Uterus (tissue), 4 donors: ENCODE measurements around the gene FOXO1. TPM values are rescaled to one million over a fixed set of nuclear protein-coding genes. Genes with fewer than 3 reads are reported as not detected.

Source experiments
- DNase-seq, 2 donors: peaks; one replicate each; pipeline ENCODE4 v3.0.0-alpha.2; 2019 to 2020
- H3K27ac ChIP-seq, 2 donors: fragments of 200-600 bp; sonication (generic); 1 replicate in 1 of 2; 2 replicates in 1 of 2; pipeline ENCODE4 v1.5.1; 2016 to 2018
- H3K27me3 ChIP-seq, 2 donors: fragments of 200-600 bp; sonication (generic); one replicate each; pipeline ENCODE4 v1.5.1; 2018 to 2019; ENCODE audit warnings: control low read depth in 1 of 2
- H3K36me3 ChIP-seq, 2 donors: fragments of 200-600 bp; sonication (generic); one replicate each; pipeline ENCODE4 v1.5.1; 2019; ENCODE audit warnings: control low read depth in 1 of 2
- H3K4me1 ChIP-seq, 2 donors: fragments of 200-600 bp; sonication (generic); one replicate each; pipeline ENCODE4 v1.5.1; 2018 to 2019; ENCODE audit warnings: control low read depth in 1 of 2
- H3K4me3 ChIP-seq, 2 donors: fragments of 200-600 bp; sonication (generic); 1 replicate in 1 of 2; 2 replicates in 1 of 2; pipeline ENCODE4 v1.5.1; 2018 to 2019; ENCODE audit warnings: mild to moderate bottlenecking in 1 of 2
- H3K9me3 ChIP-seq, 2 donors: fragments of 200-600 bp; sonication (generic); one replicate each; pipeline ENCODE4 v1.5.1; 2019; ENCODE audit warnings: control low read depth in 1 of 2
- CTCF ChIP-seq, 4 experiments: fragments of 200-600 bp in 2 of 4; fragments of 450-650 bp in 2 of 4; sonication (generic) in 2 of 4; IDR thresholded peaks; one replicate each; pipeline ENCODE4 v1.5.1; 2016 to 2019; ENCODE audit warnings: antibody characterized with exemption in 4 of 4, mild to moderate bottlenecking in 2 of 4, moderate library complexity in 1 of 4
- POLR2A ChIP-seq, 2 donors: fragments of 450-650 bp; IDR thresholded peaks; one replicate each; pipeline ENCODE4 v1.6.1; 2016; ENCODE audit warnings: antibody characterized with exemption in 2 of 2, mild to moderate bottlenecking in 1 of 2, moderate library complexity in 1 of 2
- intact Hi-C: fragments of 100-400 bp; cut with DNase I; formaldehyde crosslinking; loops from one replicate; pipeline ENCODE4 v1.15.1; 2023; ENCODE audit warnings: low total_unique reads
- total RNA-seq, 4 donors: library from RNA; depleted of rRNA in 3 of 4; stranded (reverse); fragments of >200 nt in 3 of 4; gene quantifications; one replicate each; pipeline versions ENCODE4 v1.1.0 to v1.2.4, GENCODE V29; 2014 to 2023
- donor health status: DM: yes; HTN: yes; CAD: no.

The FOXO1 gene
- total RNA-seq, 4 donors from 2014 or later: 46.8 to 130 (median 60.9) TPM

- no peaks in the 10 kb centered on the region for H3K27me3 ChIP-seq
- peak in 1 of 2 donors; percentile 37 for DNase-seq
- intact Hi-C loops: no loop called here
- no peak overlapping the region for H3K4me3 ChIP-seq
- TF ChIP-seq CTCF (IDR thresholded peaks at IDR 0.05): no peak
- no peak for TF ChIP-seq POLR2A (IDR thresholded peaks at IDR 0.05)
- H3K4me1 ChIP-seq: peaks cover 5 to 15% of the 10 kb centered on the region in 2 donors
- H3K36me3 ChIP-seq: no peaks in the 10 kb centered on the region
- no peaks in the 10 kb centered on the region for H3K9me3 ChIP-seq
- H3K27ac ChIP-seq: peak overlapping the region; percentile 59 to 64
Measured at GRCh38 chr13:40563350-40564125, 102.9 kb downstream of the FOXO1 start.

- intact Hi-C loops: no loop called here
- TF ChIP-seq CTCF (IDR thresholded peaks at IDR 0.05): no peak
- no peak for TF ChIP-seq POLR2A (IDR thresholded peaks at IDR 0.05)
- Histone ChIP-seq H3K9me3 (no peaks in the 10 kb centered on the region), H3K4me1 (peaks cover 5 to 15% of the 10 kb centered on the region in 2 donors), H3K27ac (peak overlapping the region; percentile 59 to 64), H3K4me3 (no peak overlapping the region), H3K36me3 (no peaks in the 10 kb centered on the region), H3K27me3 (no peaks in the 10 kb centered on the region)
- no peak for DNase-seq
Measured at GRCh38 chr13:40562975-40563349, 103.5 kb downstream of the FOXO1 start.

- no peaks in the 10 kb centered on the region for H3K9me3 ChIP-seq
- no peak overlapping the region for H3K27ac ChIP-seq
- intact Hi-C loops: no loop called here
- H3K27me3 ChIP-seq: no peaks in the 10 kb centered on the region
- H3K36me3 ChIP-seq: no peaks in the 10 kb centered on the region
- no peak overlapping the region for H3K4me3 ChIP-seq
- TF ChIP-seq POLR2A (IDR thresholded peaks at IDR 0.05) (no peak), CTCF (IDR thresholded peaks at IDR 0.05) (no peak)
- DNase-seq: no peak
- H3K4me1 ChIP-seq: peaks cover 5 to 23% of the 10 kb centered on the region in 2 donors
Measured at GRCh38 chr13:40559915-40560314, 106.5 kb downstream of the FOXO1 start.

GRCh38 chr13:40558656-40559055 is 107.8 kb downstream of the FOXO1 start:
- Histone ChIP-seq H3K27ac (peak overlapping the region; percentile 15 to 23), H3K27me3 (no peaks in the 10 kb centered on the region), H3K4me3 (no peak overlapping the region), H3K36me3 (no peaks in the 10 kb centered on the region), H3K9me3 (no peaks in the 10 kb centered on the region), H3K4me1 (peaks cover 5 to 21% of the 10 kb centered on the region in 2 donors)
- TF ChIP-seq POLR2A (IDR thresholded peaks at IDR 0.05) (no peak), CTCF (IDR thresholded peaks at IDR 0.05) (no peak)
- DNase-seq: no peak
- intact Hi-C loops: no loop called here

GRCh38 chr13:40556453-40556852 is 110.0 kb downstream of the FOXO1 start:
- no peaks in the 10 kb centered on the region for H3K9me3 ChIP-seq
- TF ChIP-seq POLR2A (IDR thresholded peaks at IDR 0.05) (no peak), CTCF (IDR thresholded peaks at IDR 0.05) (no peak)
- no peaks in the 10 kb centered on the region for H3K36me3 ChIP-seq
- DNase-seq: no peak
- H3K4me3 ChIP-seq: no peak overlapping the region
- peaks cover 0 to 14% of the 10 kb centered on the region in 2 donors for H3K4me1 ChIP-seq
- H3K27me3 ChIP-seq: no peaks in the 10 kb centered on the region
- intact Hi-C loops: no loop called here
- peak overlapping the region in 1 of 2 donors; percentile 42 for H3K27ac ChIP-seq
